Neural progenitor cell (in vitro differentiated cells): Measurements from ENCODE around the gene MRGPRX3.

Source experiments
- CTCF ChIP-seq: fragments of 200-600 bp; sonication (generic); IDR thresholded peaks from 2 replicates; pipeline ENCODE4 v1.5.1; 2017; ENCODE audit warnings: antibody characterized with exemption, mild to moderate bottlenecking
- EZH2 ChIP-seq: fragments of 200-600 bp; sonication (generic); IDR thresholded peaks from 2 replicates; pipeline ENCODE4 v1.6.1; 2017; ENCODE audit warnings: antibody characterized with exemption, mild to moderate bottlenecking, moderate library complexity
- EZH2phosphoT487 ChIP-seq: fragments of 200-600 bp; sonication (generic); IDR thresholded peaks from 2 replicates; pipeline ENCODE4 v1.6.1; 2017; ENCODE audit warnings: antibody characterized with exemption

DNA sequence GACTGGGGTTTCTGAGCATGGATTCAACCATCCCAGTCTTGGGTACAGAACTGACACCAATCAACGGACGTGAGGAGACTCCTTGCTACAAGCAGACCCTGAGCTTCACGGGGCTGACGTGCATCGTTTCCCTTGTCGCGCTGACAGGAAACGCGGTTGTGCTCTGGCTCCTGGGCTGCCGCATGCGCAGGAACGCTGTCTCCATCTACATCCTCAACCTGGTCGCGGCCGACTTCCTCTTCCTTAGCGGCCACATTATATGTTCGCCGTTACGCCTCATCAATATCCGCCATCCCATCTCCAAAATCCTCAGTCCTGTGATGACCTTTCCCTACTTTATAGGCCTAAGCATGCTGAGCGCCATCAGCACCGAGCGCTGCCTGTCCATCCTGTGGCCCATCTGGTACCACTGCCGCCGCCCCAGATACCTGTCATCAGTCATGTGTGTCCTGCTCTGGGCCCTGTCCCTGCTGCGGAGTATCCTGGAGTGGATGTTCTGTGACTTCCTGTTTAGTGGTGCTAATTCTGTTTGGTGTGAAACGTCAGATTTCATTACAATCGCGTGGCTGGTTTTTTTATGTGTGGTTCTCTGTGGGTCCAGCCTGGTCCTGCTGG lies 4.9 kb downstream of the MRGPRX3 start:
- TF ChIP-seq CTCF (no peak), EZH2phosphoT487 (no peak), EZH2 (no peak)
